Mucosa of stomach (tissue), 1 donor: ENCODE results near the gene PLD1.

Source experiments
- H3K27me3 ChIP-seq: one replicate; pipeline ENCODE4 v1.7.0; 2013; ENCODE audit warnings: mild to moderate bottlenecking, low read length; ENCODE audit not compliant: control insufficient read depth, insufficient read depth
- H3K36me3 ChIP-seq: one replicate; pipeline ENCODE4 v1.7.0; 2013; ENCODE audit warnings: low read length; ENCODE audit not compliant: control insufficient read depth, insufficient read depth
- H3K4me1 ChIP-seq: one replicate; pipeline ENCODE4 v1.7.0; 2013; ENCODE audit warnings: mild to moderate bottlenecking, low read length; ENCODE audit not compliant: control insufficient read depth, insufficient read depth
- H3K4me3 ChIP-seq: one replicate; pipeline ENCODE4 v1.7.0; 2013; ENCODE audit warnings: low read length
- H3K9ac ChIP-seq: one replicate; pipeline ENCODE4 v1.7.0; 2013; ENCODE audit warnings: mild to moderate bottlenecking, low read length, moderate library complexity
- H3K9me3 ChIP-seq: one replicate; pipeline ENCODE4 v1.7.0; 2013; ENCODE audit warnings: mild to moderate bottlenecking, low read length, moderate library complexity; ENCODE audit not compliant: control insufficient read depth
- donor health status: Pancreatic carcinoma.

Gene PLD1

DNA sequence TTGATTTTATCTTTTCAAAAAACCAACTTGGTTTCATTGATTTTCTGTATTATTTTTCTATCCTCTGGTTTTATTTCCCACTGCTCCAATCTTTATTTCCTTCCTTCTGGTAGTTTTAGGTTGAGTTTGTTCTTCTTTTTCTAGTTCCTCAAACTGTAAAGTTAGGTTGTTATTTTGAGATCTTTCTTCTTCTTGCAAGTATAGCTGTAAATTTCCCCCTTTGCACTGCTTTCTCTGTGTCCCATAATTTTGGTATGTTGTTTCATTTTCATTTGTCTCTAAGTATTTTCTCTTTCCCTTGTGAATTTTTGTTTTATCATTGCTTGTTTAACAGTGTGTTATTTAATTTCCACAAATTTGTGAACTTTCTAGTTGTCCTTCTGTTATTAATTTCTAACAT is 120.0 kb downstream of the PLD1 start:
- no peaks in the 10 kb centered on the region for H3K4me1 ChIP-seq
- H3K27me3 ChIP-seq = no peaks in the 10 kb centered on the region
- no peaks in the 10 kb centered on the region for H3K9me3 ChIP-seq
- no peaks in the 10 kb centered on the region for H3K36me3 ChIP-seq
- H3K9ac ChIP-seq = no peak overlapping the region
- H3K4me3 ChIP-seq = no peak overlapping the region

DNA sequence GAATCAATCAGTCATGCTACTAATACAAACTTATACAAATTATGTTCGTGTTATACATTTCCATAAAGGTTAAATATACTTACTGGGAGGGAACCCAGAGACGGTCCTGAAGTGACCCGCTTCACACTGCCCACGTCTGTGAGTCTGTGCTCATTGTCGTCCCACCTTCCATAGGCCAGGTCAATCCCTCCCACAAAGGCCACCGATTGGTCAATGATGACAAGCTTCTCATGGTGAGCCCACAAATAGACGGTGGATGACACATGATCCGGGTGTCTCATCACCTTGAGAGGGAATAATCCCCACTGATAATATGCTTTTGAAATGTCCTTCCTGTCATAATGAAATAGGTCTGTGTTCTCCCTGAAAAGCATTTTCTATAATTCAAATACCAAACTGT is 121.7 kb downstream of the PLD1 start:
- no peak overlapping the region for H3K4me3 ChIP-seq
- no peaks in the 10 kb centered on the region for H3K4me1 ChIP-seq
- H3K9me3 ChIP-seq = no peaks in the 10 kb centered on the region
- no peaks in the 10 kb centered on the region for H3K27me3 ChIP-seq
- no peak overlapping the region for H3K9ac ChIP-seq
- H3K36me3 ChIP-seq = no peaks in the 10 kb centered on the region

DNA sequence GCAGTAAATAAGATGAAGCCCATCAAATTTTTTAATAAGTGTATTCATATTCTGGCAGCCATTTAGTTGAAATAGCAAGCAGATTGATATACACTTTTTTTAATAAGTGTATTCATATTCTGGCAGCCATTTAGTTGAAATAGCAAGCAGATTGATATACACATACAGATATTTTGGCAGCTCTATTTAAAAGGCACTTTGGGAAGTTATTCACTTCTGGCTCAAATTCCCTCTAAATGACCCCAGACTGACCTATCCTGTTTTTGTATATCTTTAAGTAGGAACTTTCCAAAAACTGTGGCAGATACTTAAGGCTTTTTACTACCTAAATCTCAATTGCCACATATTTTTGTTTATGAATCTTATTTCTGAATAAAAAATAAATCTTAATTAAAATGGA is 122.3 kb downstream of the PLD1 start:
- Histone ChIP-seq H3K27me3 (no peaks in the 10 kb centered on the region), H3K9me3 (no peaks in the 10 kb centered on the region), H3K4me3 (no peak overlapping the region), H3K36me3 (no peaks in the 10 kb centered on the region), H3K9ac (no peak overlapping the region), H3K4me1 (no peaks in the 10 kb centered on the region)

DNA sequence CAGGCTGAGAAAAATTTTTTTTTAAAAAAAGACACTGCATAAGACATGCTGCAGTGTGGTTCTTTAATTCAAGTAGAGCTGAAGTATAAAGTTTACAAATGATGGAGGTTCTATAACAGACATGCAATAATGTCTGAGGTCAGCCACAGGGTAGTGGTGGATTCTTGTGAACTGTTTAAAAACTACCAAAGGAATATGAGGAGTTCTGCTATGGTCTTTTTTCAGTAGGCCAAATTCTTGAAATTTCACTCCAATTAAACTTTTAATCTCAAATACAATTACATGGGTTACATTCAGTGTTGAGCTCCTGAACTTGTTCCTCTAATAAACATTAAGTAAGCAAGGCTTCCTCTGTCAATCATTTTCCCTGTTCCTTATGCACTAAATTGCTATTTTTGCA is 122.7 kb downstream of the PLD1 start:
- no peak overlapping the region for H3K9ac ChIP-seq
- H3K4me3 ChIP-seq = no peak overlapping the region
- H3K4me1 ChIP-seq = no peaks in the 10 kb centered on the region
- H3K36me3 ChIP-seq = no peaks in the 10 kb centered on the region
- no peaks in the 10 kb centered on the region for H3K27me3 ChIP-seq
- no peaks in the 10 kb centered on the region for H3K9me3 ChIP-seq

DNA sequence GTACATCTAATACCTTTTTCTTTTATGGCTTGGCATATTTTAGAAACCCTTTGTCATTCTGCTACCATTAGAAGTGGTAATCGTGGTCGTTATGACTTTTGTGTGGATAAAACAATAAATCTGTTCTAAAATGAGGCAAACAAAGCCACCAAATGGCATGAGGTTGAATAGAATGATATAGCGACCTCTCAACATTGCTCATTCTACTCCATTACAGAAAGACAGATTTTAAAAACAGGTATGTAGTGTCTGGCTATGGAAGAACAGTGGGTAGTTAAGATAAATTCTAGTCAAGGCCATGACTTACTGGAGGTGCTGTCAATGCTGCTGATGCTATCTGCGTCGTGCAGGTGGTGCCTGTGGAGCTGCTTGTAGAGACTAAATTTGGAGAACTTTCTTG is 123.2 kb downstream of the PLD1 start:
- H3K4me3 ChIP-seq = no peak overlapping the region
- no peaks in the 10 kb centered on the region for H3K4me1 ChIP-seq
- no peaks in the 10 kb centered on the region for H3K36me3 ChIP-seq
- H3K9me3 ChIP-seq = no peaks in the 10 kb centered on the region
- H3K9ac ChIP-seq = no peak overlapping the region
- H3K27me3 ChIP-seq = no peaks in the 10 kb centered on the region

DNA sequence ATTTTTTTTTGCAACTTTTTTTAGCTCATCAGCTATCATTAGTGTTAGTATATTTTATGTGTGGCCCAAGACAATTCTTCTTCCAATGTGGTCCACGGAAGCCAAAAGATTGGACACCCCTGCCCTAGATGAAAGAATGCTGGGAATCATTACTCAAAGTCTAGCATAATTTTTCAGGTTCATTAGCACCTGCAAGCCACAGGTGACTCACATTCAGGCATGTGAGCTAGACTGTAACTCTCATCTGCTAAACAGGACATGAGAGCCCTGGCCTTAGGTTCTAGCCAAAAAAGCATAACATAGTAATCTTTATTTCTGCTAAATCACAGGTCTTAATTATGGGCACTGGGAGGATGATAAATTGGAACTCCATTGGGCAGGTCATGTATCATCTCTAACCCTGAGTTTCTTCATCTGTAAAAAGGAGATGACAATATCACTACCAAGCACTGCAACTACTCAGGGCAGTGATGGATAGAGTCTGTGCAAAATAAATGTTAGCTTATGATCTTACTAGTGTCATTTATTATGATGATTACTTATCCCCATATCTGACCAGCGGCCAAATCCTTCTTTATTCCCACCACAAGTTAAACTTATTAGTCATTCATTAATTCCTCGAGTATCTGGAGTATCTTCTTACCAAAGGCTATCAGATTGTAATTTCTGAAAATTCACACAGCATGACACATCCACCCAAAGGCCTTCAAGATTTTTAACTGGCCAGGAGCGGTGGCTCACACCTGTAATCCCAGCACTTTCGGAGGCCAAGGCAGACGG is 125.0 kb downstream of the PLD1 start:
- no peaks in the 10 kb centered on the region for H3K4me1 ChIP-seq
- no peaks in the 10 kb centered on the region for H3K36me3 ChIP-seq
- H3K9ac ChIP-seq = no peak overlapping the region
- no peaks in the 10 kb centered on the region for H3K9me3 ChIP-seq
- H3K27me3 ChIP-seq = no peaks in the 10 kb centered on the region
- H3K4me3 ChIP-seq = no peak overlapping the region

DNA sequence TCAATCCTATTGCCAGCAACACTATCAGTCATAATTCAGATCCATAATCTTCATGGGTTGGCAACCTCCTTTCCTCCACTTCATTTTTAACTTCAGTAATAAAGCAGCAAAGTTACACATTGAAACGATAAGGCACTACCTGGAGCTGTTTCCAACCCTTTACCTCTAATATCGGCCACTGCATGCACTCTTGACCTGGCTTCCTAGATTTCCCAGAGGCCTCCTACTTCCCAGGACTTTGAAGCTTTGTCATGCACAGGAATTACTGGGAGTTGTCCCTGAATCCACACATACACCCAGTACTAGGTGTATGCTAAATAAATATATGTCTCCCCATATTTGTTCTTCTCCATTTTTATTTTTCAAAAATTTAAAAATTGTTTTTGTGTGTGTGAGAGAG is 126.1 kb downstream of the PLD1 start:
- no peaks in the 10 kb centered on the region for H3K36me3 ChIP-seq
- no peak overlapping the region for H3K4me3 ChIP-seq
- no peaks in the 10 kb centered on the region for H3K9me3 ChIP-seq
- no peaks in the 10 kb centered on the region for H3K27me3 ChIP-seq
- H3K9ac ChIP-seq = no peak overlapping the region
- H3K4me1 ChIP-seq = peaks cover 6% of the 10 kb centered on the region

DNA sequence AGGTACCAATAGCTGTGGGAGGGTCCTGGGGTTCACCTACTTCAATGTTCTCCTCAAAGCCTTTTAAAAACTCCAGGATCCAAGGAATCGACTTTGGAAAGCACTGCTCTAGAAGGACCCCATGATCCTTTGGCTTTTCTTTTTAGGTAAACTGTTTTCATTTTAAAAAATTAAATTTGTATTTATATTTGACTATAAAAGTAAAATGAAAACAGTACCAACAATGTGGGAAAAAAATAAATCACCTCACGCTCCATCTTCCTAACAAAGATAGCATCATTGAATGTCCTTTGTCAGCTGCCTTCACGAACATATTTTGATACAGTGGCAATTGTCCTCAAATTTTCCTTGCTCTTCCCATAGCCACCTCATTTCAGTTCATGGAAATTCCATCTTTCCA is 127.5 kb downstream of the PLD1 start:
- Histone ChIP-seq H3K4me3 (no peak overlapping the region), H3K9me3 (no peaks in the 10 kb centered on the region), H3K4me1 (peaks cover 13% of the 10 kb centered on the region), H3K36me3 (no peaks in the 10 kb centered on the region), H3K27me3 (no peaks in the 10 kb centered on the region), H3K9ac (no peak overlapping the region)

DNA sequence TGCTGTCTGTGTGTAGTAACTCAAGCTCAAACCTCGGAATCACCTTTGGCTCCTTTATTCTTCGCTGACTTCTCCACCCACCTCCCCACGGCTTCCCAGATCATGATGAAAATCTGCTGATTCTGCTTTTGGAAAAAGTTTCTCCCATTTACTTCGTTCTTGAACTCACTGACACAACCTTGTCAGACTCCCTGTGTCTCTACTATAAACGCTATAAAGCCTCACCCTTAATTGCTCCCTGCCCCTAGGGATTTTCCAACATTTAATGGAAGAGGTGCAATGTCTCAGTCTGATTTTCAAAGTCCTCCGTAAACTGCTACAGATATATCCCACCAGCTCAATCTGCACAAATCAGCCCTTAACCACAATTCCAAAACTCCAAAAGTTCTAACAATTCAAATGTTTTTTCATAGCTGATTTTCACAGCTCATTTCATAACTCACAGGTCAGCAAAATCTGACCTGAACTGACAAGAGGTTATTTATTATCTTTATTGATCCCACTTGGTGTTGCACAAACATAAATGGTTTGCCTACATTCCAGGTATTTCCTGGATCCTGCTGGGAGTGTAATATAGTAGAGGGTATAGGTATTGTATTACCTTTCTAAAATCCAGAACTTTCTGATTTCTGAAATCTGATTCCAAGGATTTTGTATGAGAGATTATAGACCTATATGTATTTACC is 129.4 kb downstream of the PLD1 start:
- peaks cover 13% of the 10 kb centered on the region for H3K4me1 ChIP-seq
- H3K9ac ChIP-seq = no peak overlapping the region
- no peak overlapping the region for H3K4me3 ChIP-seq
- no peaks in the 10 kb centered on the region for H3K9me3 ChIP-seq
- no peaks in the 10 kb centered on the region for H3K36me3 ChIP-seq
- no peaks in the 10 kb centered on the region for H3K27me3 ChIP-seq

DNA sequence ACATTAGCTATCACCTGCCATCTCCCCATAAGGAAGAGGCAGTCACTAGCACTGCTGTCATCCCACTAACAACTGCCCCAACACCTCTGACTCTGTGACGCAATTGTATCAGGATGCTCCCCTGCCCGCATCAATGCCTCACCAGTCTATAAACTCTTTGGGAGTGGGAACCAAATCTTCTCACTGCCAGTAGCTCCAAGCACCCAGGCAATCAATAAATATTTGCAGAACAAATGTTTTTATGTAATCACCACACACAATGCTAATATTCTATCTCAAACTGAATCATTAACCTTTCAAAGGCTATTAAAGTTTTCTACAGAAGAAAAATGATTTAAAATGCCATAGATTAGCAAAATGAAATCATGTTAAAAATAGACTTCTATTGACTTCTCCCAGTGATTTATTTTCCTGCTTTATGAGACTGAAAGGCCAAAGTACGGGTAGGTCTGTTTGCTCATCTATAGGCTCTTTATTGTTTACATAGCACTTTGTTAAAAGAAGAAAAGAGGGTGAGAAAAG is 131.3 kb downstream of the PLD1 start:
- Histone ChIP-seq H3K36me3 (no peaks in the 10 kb centered on the region), H3K4me3 (no peak overlapping the region), H3K9me3 (no peaks in the 10 kb centered on the region), H3K4me1 (peaks cover 13% of the 10 kb centered on the region), H3K9ac (no peak overlapping the region), H3K27me3 (no peaks in the 10 kb centered on the region)

DNA sequence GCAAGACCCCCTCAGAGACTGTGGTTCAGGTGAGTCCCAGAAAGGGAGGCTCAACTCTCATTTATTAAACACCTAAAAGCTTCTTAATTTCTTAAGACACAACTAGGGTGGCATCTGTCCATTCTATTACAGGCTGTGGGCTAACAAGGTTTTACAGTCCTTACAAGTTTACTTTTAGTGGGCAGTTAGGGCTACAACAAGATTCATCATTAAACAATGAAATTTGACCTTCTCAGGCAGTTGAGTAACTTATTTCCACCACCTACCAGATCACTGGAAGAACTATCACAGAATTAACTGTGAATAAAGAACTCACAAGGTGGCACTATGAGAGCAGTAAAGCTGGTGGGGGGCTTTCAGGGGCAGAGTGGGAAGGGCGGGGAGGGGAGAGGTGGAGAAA is 132.6 kb downstream of the PLD1 start:
- H3K9me3 ChIP-seq = no peaks in the 10 kb centered on the region
- H3K4me1 ChIP-seq = peaks cover 13% of the 10 kb centered on the region
- no peaks in the 10 kb centered on the region for H3K27me3 ChIP-seq
- no peak overlapping the region for H3K4me3 ChIP-seq
- H3K36me3 ChIP-seq = no peaks in the 10 kb centered on the region
- no peak overlapping the region for H3K9ac ChIP-seq

DNA sequence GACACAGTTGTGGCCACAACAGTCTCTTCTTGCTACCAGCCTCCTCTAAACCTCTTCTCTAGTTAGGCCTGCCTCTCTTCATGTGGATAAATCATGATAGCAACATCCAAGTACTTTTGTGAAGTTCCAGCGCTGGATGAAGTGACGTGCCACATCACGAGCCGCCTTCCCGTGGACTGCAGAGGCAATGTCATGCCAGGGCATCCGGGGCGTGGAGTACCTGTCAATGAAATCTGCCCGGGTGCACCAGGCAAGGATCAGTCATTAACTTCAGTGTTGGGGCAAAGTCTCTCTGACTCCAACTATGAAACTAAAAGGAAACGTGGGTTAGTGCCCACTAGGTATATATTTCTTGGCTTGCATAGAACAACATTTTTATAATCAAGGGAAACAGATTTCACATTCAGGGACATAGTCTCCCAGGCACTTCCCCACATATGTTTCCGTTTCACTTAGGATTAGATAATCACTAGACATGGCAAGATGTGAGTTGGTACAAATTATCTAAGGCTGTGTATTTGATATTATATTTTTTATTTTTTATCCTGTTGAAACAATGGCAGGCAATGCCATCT is 133.6 kb downstream of the PLD1 start:
- H3K4me3 ChIP-seq = no peak overlapping the region
- H3K9ac ChIP-seq = no peak overlapping the region
- no peaks in the 10 kb centered on the region for H3K9me3 ChIP-seq
- no peaks in the 10 kb centered on the region for H3K36me3 ChIP-seq
- H3K27me3 ChIP-seq = no peaks in the 10 kb centered on the region
- H3K4me1 ChIP-seq = peaks cover 13% of the 10 kb centered on the region
